Right renal cortex interstitium (tissue), 3 donors: Measurements from ENCODE around the gene P4HB. TPM values are rescaled to one million over a fixed set of nuclear protein-coding genes. Genes with fewer than 3 reads are reported as not detected.
"Not testable (repeated sequence)": the region's sequence is repeated elsewhere in the genome, so short reads cannot be mapped to it uniquely, and the experiment has no call there.

Experiments used
- DNase-seq, 3 donors: peaks; one replicate each; pipeline ENCODE4 v3.0.0-alpha.2; 2013; ENCODE audit warnings: low read depth in 3 of 3, low spot score in 2 of 3
- polyA plus RNA-seq, 3 donors: library from polyadenylated mRNA; unstranded; fragments of 120-200 nt; gene quantifications; one replicate each; pipeline ENCODE4 v1.2.1, GENCODE V29; 2013; ENCODE audit not compliant: insufficient read length in 3 of 3

P4HB gene
- polyA plus RNA-seq, 3 donors: 445 to 458 (median 450) TPM

DNA sequence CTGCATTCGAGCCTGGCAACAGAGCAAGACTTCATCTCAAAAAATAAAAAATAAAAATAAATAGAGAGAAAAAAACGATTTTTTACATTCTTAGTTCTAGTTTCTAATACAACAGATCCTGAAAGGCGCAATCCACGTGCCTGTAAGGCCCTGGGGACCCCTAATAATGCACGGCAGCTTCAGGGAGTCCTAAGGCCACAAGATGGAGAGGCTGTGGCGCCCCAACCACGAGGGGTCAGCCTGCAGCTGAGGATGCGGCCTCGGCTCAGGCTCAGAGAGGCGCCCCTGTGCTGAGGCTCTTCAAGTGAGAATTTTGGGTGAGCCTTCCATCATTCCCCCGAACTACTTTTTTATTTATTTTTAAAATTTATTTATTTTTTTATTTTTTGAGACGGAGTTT lies 10.9 kb downstream of the P4HB start:
- DNase-seq: no peak

- no peak for DNase-seq
Observed at GRCh38 chr17:81846743-81847689, 13.3 kb downstream of the P4HB start.

GRCh38 chr17:81845881-81846742 lies 14.2 kb downstream of the P4HB start:
- DNase-seq: no peak

- DNase-seq: no peak
Observed at GRCh38 chr17:81845361-81845760, 15.0 kb downstream of the P4HB start.

GRCh38 chr17:81844887-81845286 lies 15.4 kb downstream of the P4HB start:
- DNase-seq: no peak

GRCh38 chr17:81844327-81844851 lies 15.9 kb downstream of the P4HB start:
- no peak for DNase-seq

DNA sequence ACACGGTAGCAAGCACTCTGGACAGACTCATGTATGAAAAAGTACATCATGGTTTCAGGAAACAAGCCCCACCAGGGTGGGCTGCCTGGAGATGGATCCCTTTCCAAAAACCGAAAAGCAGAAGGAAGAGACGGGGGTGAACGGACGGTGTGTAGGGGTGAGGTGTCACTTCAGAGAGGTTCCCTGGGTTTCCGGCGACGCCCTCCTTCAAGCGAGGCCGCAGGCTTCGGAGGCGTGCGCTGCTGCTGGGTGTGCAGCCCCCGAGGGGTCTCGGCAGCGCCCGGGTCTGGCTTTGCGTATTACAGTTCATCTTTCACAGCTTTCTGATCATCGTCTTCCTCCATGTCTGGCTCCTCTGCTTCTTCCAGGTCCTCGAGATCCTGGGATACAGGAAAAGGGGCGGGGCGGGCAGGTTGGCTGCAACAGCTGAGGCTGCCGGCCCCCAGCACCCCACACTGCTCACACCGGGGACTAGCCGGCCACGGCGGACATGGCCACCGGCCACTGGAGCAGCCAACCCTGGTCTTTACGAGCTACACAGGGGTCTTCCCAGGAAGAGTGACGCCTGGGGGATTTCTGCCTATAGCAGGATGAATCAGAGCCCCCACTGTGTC lies 16.5 kb downstream of the P4HB start:
- no peak for DNase-seq

DNA sequence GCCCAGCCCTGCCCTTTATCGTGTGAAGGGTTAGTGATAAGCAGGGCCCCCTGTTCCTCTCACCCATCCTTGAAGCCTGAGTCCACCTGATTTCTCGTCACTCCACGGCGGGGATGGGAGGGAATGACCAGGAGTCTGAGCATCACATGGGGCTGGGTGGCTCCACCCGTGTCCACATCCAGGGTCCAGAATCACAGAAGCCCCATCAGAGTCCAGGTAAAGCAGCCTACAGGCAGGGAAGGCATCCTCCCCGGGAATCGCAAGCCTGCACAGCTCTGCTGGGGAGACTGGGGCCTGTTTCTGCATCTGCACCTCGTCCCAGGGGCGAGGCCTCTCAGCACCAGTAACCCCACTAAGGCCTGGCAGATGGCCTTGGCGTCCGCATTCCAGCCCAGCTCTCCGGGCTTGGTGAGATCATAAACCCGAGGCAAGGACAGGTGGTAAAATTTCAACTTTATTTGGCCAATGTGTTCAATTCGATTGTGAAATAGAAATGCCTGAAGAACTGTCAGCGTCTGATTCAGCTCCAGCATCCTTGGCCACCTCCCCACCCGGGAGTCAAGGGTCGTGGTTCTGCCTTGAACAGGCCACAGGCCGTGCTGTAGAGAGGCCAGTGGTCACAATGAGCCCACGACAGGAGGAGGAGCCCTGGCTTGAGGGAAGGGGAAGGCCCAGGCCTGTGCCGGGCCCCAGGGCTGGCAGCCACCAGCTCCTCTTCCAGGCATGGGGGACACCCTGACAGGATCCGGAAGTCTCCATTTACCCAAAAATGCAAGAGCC lies 17.4 kb downstream of the P4HB start:
- DNase-seq: no peak

DNA sequence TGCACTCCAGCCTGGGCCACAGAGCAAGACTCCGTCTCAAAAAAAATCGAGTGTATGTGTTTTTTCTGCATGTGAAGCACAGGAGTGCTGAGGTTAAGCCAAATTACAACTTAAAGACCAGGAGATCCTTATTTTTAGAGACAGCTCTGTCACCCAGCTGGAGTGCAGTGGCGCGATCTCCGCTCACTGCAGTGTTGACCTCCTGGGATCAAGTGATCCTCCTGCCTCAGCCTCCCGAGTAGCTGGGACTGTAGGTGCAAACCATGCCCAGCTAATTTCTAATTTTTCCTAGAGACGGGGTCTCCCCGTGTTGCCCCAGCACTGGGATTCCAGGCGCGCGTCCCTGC lies 18.0 kb downstream of the P4HB start:
- DNase-seq: no peak

- DNase-seq: no peak
Observed at GRCh38 chr17:81841866-81842265, 18.5 kb downstream of the P4HB start.

GRCh38 chr17:81840826-81841778 lies 19.2 kb downstream of the P4HB start:
- no peak for DNase-seq

- not testable (repeated sequence) for DNase-seq
Observed at GRCh38 chr17:81840059-81840458, 20.3 kb downstream of the P4HB start.

- DNase-seq: no peak
Observed at GRCh38 chr17:81839301-81839700, 21.0 kb downstream of the P4HB start.

DNA sequence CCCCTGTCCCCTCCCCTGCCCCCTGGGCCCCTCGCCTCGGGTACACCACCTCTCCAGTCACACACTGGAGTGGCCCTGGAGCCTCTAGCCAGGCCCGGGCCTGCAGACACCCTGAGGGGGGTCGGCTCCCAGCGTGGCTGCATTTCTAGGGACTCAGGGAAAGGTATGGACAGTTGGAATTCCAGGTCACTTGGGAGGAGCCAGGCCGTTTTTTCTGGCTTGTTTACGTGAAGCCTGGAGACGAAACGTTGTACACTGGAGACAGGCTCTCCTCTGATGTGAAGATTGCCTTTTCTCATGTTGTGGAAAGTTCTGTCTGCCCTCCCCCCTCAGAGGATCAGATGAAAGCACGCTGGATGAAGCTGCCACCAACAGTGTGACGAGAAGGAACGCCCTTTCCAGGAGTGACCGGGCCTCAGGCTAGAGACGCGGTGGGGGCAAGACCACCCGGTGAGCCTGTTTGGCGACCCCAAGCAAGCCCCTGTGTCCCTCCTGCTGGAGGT lies 21.5 kb downstream of the P4HB start:
- no peak for DNase-seq

- DNase-seq: no peak
Observed at GRCh38 chr17:81837641-81838040, 22.7 kb downstream of the P4HB start.

DNA sequence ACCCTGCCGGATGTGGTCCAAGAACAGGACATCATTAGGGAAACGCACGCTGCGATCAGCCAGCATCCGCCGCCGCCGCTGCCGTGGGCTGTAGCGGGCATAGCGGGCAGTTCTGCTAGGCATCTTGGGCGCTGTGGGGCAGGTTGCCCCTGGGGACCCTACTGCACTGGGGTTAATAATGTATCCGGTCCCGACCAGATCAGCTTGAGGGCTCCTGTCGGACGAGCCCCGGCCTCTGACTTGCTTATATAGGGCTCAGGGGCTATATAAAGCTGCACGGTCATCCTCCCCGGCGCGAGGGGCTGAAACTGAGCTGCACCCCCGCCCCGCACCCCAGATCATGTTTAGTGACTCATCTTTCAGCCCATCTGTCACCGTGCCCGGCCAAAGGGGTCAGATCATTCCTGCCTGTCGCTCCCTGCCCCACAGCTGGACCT lies 25.5 kb downstream of the P4HB start, which contains the start of gene PPP1R27:
Gene PPP1R27, minus strand, starts transcription at position 220 of the 437 bp plus-strand sequence. Its CDS starts 97 bp downstream, at position 123.
- no peak for DNase-seq

GRCh38 chr17:81833921-81834830 lies 26.2 kb downstream of the P4HB start:
- no peak for DNase-seq
